Adrenal gland (tissue), 12 donors: ENCODE results near the gene SUCLG2. TPM values are rescaled to one million over a fixed set of nuclear protein-coding genes. Genes with fewer than 3 reads are reported as not detected.

ENCODE experiments used
- DNase-seq, 7 donors: peaks; one replicate each; pipeline ENCODE4 v3.0.0-alpha.2; 2019 to 2020
- H3K27ac ChIP-seq, 5 donors: fragments of 200-600 bp; sonication (generic) in 4 of 5; 1 replicate in 3 of 5; 2 replicates in 2 of 5; pipeline versions ENCODE4 v1.5.1 to v1.8.0; 2016 to 2020; ENCODE audit warnings: mild to moderate bottlenecking in 1 of 5
- H3K27me3 ChIP-seq: fragments of 200-600 bp; 2 replicates; pipeline ENCODE4 v1.8.0; 2021
- H3K36me3 ChIP-seq, 2 donors: fragments of 200-600 bp; replicated peaks in 1 of 2; 1 replicate in 1 of 2; 2 replicates in 1 of 2; pipeline versions ENCODE4 v1.5.1 to v1.8.0; 2018 to 2022
- H3K4me1 ChIP-seq, 2 donors: fragments of 200-600 bp; replicated peaks in 1 of 2; 1 replicate in 1 of 2; 2 replicates in 1 of 2; pipeline versions ENCODE4 v1.5.1 to v1.8.0; 2018 to 2021
- H3K4me3 ChIP-seq, 4 donors: fragments of 200-600 bp; sonication (generic) in 3 of 4; one replicate each; pipeline ENCODE4 v1.5.1; 2016 to 2018
- H3K9me3 ChIP-seq, 3 donors: fragments of 200-600 bp; sonication (generic) in 1 of 3; replicated peaks in 1 of 3; 1 replicate in 2 of 3; 2 replicates in 1 of 3; pipeline versions ENCODE4 v1.5.1 to v1.8.0; 2016 to 2021
- CTCF ChIP-seq, 6 experiments: fragments of 450-650 bp in 4 of 6; fragments of 200-600 bp in 2 of 6; sonication (generic) in 1 of 6; IDR thresholded peaks; 1 replicate in 5 of 6; 2 replicates in 1 of 6; pipeline versions ENCODE4 v1.5.1 to v1.8.0; 2016 to 2021; ENCODE audit warnings: antibody characterized with exemption in 6 of 6, mild to moderate bottlenecking in 2 of 6, moderate library complexity in 1 of 6
- POLR2A ChIP-seq, 2 donors: fragments of 450-650 bp; IDR thresholded peaks; one replicate each; pipeline ENCODE4 v1.6.1; 2017; ENCODE audit warnings: antibody characterized with exemption in 2 of 2, mild to moderate bottlenecking in 2 of 2, moderate library complexity in 1 of 2
- WGBS, 4 donors: extraction: QIAGEN DNeasy Blood & Tissue Kit in 2 of 4; methylation state at CpG; one replicate each; pipeline versions ENCODE4 v1.1.5 to v1.1.7; 2013 to 2017; 5-methylcytosine and 5-hydroxymethylcytosine counted together
- intact Hi-C, 2 donors: fragments of 100-400 bp; cut with DNase I; formaldehyde crosslinking; loops; one replicate each; pipeline versions ENCODE4 v1.14.1 to v1.15.0; 2022 to 2023
- polyA plus RNA-seq, 3 donors: library from polyadenylated mRNA; stranded (reverse); fragments of 200-250 nt in 2 of 3; fragments of 350-450 nt in 1 of 3; fragmentation: Illumina TruSeq in 1 of 3; extraction: RNeasy Lipid Tissue Mini Kit (QIAGEN cat#74804) in 1 of 3; gene quantifications; one replicate each; pipeline ENCODE4 v1.2.3, GENCODE V29; 2013 to 2014
- total RNA-seq, 9 donors: library from RNA; depleted of rRNA in 4 of 9; stranded (reverse); fragments of >200 nt in 4 of 9; fragments of 120-200 nt in 1 of 9; fragmentation: NEBNext Ultra II Directional in 1 of 9; extraction: Animal tissue kit (Norgen Biotek cat#: 25700) in 1 of 9; gene quantifications; one replicate each; pipeline versions ENCODE4 v1.1.0 to v1.2.4, GENCODE V29; 2013 to 2023
- donor health status: healthy with polysubstance abuse.
- donor health status: Bipolar disorder and iron deficiency.
- donor health status: DM: yes; HTN: yes; CAD: no.
- donor health status: DM: no; HTN: no; CAD: no.
- donor health status: DM: no; HTN: no; CAD: no.
- donor health status: DM: yes; HTN: yes; CAD: no.

Gene SUCLG2
- total and polyA plus RNA-seq, 12 donors = 24.4 to 115 (median 69.6) TPM

GRCh38 chr3:67361323-67361722, 293.1 kb downstream of the SUCLG2 start:
- Histone ChIP-seq H3K4me3 (no peak overlapping the region), H3K27ac (no peak overlapping the region), H3K4me1 (no peaks in the 10 kb centered on the region), H3K9me3 (no peaks in the 10 kb centered on the region), H3K27me3 (no peaks in the 10 kb centered on the region), H3K36me3 (no peaks in the 10 kb centered on the region)
- TF ChIP-seq CTCF (IDR thresholded peaks at IDR 0.05) = no peak
- no peak for TF ChIP-seq POLR2A (IDR thresholded peaks at IDR 0.05)
- WGBS, 4 donors = 59 to 68% (median 61%) methylated on average over 5 of the region's 5 CpGs
- intact Hi-C loops = no loop called here
- no peak for DNase-seq

- no peak for DNase-seq
- no peaks in the 10 kb centered on the region for H3K27me3 ChIP-seq
- TF ChIP-seq CTCF (IDR thresholded peaks at IDR 0.05) = peak in 1 of 6 experiments; percentile 16
- TF ChIP-seq POLR2A (IDR thresholded peaks at IDR 0.05) = no peak
- H3K27ac ChIP-seq = no peak overlapping the region
- H3K36me3 ChIP-seq = no peaks in the 10 kb centered on the region
- H3K4me1 ChIP-seq = no peaks in the 10 kb centered on the region
- H3K4me3 ChIP-seq = no peak overlapping the region
- intact Hi-C loops = no loop called here
- H3K9me3 ChIP-seq = no peaks in the 10 kb centered on the region
- WGBS, 4 donors = 26 to 36% (median 30%) methylated on average over 5 of the region's 5 CpGs
Observed at GRCh38 chr3:67357610-67358458, 296.6 kb downstream of the SUCLG2 start.

GRCh38 chr3:67349551-67350174, 304.7 kb downstream of the SUCLG2 start:
- H3K36me3 ChIP-seq = no peaks in the 10 kb centered on the region
- no peak overlapping the region for H3K4me3 ChIP-seq
- DNase-seq = no peak
- TF ChIP-seq CTCF (IDR thresholded peaks at IDR 0.05) (no peak), POLR2A (IDR thresholded peaks at IDR 0.05) (no peak)
- no peaks in the 10 kb centered on the region for H3K9me3 ChIP-seq
- intact Hi-C loops = no loop called here
- H3K27ac ChIP-seq = no peak overlapping the region
- no peaks in the 10 kb centered on the region for H3K27me3 ChIP-seq
- no peaks in the 10 kb centered on the region for H3K4me1 ChIP-seq

GRCh38 chr3:67346081-67346480, 308.3 kb downstream of the SUCLG2 start:
- H3K4me1 ChIP-seq = no peaks in the 10 kb centered on the region
- no peaks in the 10 kb centered on the region for H3K27me3 ChIP-seq
- no peak overlapping the region for H3K4me3 ChIP-seq
- no peaks in the 10 kb centered on the region for H3K9me3 ChIP-seq
- H3K36me3 ChIP-seq = no peaks in the 10 kb centered on the region
- TF ChIP-seq POLR2A (IDR thresholded peaks at IDR 0.05) (no peak), CTCF (IDR thresholded peaks at IDR 0.05) (no peak)
- H3K27ac ChIP-seq = no peak overlapping the region
- no peak for DNase-seq
- intact Hi-C loops = no loop called here
